ENCODE measurements around the gene OR9Q1.
"Not testable (repeated sequence)": the region's sequence is repeated elsewhere in the genome, so short reads cannot be mapped to it uniquely, and the experiment has no call there.

Gene OR9Q1

GRCh38 chr11:58023435-58023931 is at the start of gene OR9Q1:
Gene OR9Q1, plus strand, starts transcription at chr11:58023881. Its CDS starts 155,564 bp downstream, at chr11:58179445.
- DNase-seq = no peak

GRCh38 chr11:57974132-57974531 is 49.5 kb upstream of the OR9Q1 start:
- DNase-seq = no peak

GRCh38 chr11:57974848-57975601 is 48.7 kb upstream of the OR9Q1 start:
- no peak for DNase-seq

- no peak for DNase-seq
Observed at GRCh38 chr11:57977709-57978108, 46.0 kb upstream of the OR9Q1 start.

GRCh38 chr11:57978686-57979531 is 44.8 kb upstream of the OR9Q1 start:
- DNase-seq = no peak

GRCh38 chr11:57979532-57980079 is 44.1 kb upstream of the OR9Q1 start:
- DNase-seq = no peak

- no peak for DNase-seq
Observed at GRCh38 chr11:57980201-57980600, 43.5 kb upstream of the OR9Q1 start.

GRCh38 chr11:57981536-57981935 is 42.1 kb upstream of the OR9Q1 start:
- no peak for DNase-seq

GRCh38 chr11:57982776-57983175 is 40.9 kb upstream of the OR9Q1 start:
- DNase-seq = no peak

- DNase-seq = no peak
Observed at GRCh38 chr11:57983191-57983590, 40.5 kb upstream of the OR9Q1 start.

GRCh38 chr11:57999523-57999922 is 24.2 kb upstream of the OR9Q1 start:
- DNase-seq = not testable (repeated sequence)

GRCh38 chr11:58000021-58000420 is 23.7 kb upstream of the OR9Q1 start:
- DNase-seq = not testable (repeated sequence)

GRCh38 chr11:58000699-58001098 is 23.0 kb upstream of the OR9Q1 start:
- no peak for DNase-seq

- no peak for DNase-seq
Observed at GRCh38 chr11:58003036-58003435, 20.6 kb upstream of the OR9Q1 start.

- DNase-seq = no peak
Observed at GRCh38 chr11:58003591-58003990, 20.1 kb upstream of the OR9Q1 start.

- no peak for DNase-seq
Observed at GRCh38 chr11:58004664-58005063, 19.0 kb upstream of the OR9Q1 start.

- no peak for DNase-seq
Observed at GRCh38 chr11:58006940-58007339, 16.7 kb upstream of the OR9Q1 start.

- DNase-seq = no peak
Observed at GRCh38 chr11:58011771-58012170, 11.9 kb upstream of the OR9Q1 start.

GRCh38 chr11:58024601-58025091 is 965 bp downstream of the OR9Q1 start:
- no peak for DNase-seq

GRCh38 chr11:58027341-58027740 is 3.7 kb downstream of the OR9Q1 start:
- DNase-seq = no peak

- no peak for DNase-seq
Observed at GRCh38 chr11:58028687-58029411, 5.2 kb downstream of the OR9Q1 start.

- no peak for DNase-seq
Observed at GRCh38 chr11:58030653-58031052, 7.0 kb downstream of the OR9Q1 start, which contains the start of gene OR6Q1. Gene OR6Q1, plus strand, starts transcription at chr11:58030953. Its CDS starts 0 bp downstream, at chr11:58030953.

GRCh38 chr11:58034471-58034870 is 10.8 kb downstream of the OR9Q1 start:
- DNase-seq = no peak
